ENCODE measurements around the gene PHC2.

PHC2 gene

GRCh38 chr1:33393991-33394390, 36.9 kb downstream of the PHC2 start:
- no peak for FAIRE-seq
- DNase-seq (ENCODE audit: insufficient read length, low spot score) = no peak
- TF ChIP-seq POLR2AphosphoS5 (IDR thresholded peaks at IDR 0.05; ENCODE audit: low read depth, low read length) (no peak), POU2F2 (IDR thresholded peaks at IDR 0.05; ENCODE audit: low read depth, low read length) (no peak), TAF1 (IDR thresholded peaks at IDR 0.05; ENCODE audit: low read depth, low read length) (no peak), PAX5 (IDR thresholded peaks at IDR 0.05; ENCODE audit: insufficient read depth, low read length, severe bottlenecking) (no peak), POLR2A (IDR thresholded peaks at IDR 0.05; ENCODE audit: low read depth, low read length) (no peak), SPI1 (IDR thresholded peaks at IDR 0.05; ENCODE audit: low read depth, low read length) (no peak)

GRCh38 chr1:33393524-33393923, 37.4 kb downstream of the PHC2 start:
- DNase-seq (ENCODE audit: insufficient read length, low spot score) = no peak
- TF ChIP-seq PAX5 (IDR thresholded peaks at IDR 0.05; ENCODE audit: insufficient read depth, low read length, severe bottlenecking) (no peak), SPI1 (IDR thresholded peaks at IDR 0.05; ENCODE audit: low read depth, low read length) (no peak), POLR2AphosphoS5 (IDR thresholded peaks at IDR 0.05; ENCODE audit: low read depth, low read length) (no peak), TAF1 (IDR thresholded peaks at IDR 0.05; ENCODE audit: low read depth, low read length) (no peak), POU2F2 (IDR thresholded peaks at IDR 0.05; ENCODE audit: low read depth, low read length) (no peak), POLR2A (IDR thresholded peaks at IDR 0.05; ENCODE audit: low read depth, low read length) (no peak)
- FAIRE-seq = no peak

GRCh38 chr1:33392639-33393038, 38.3 kb downstream of the PHC2 start:
- DNase-seq (ENCODE audit: insufficient read length, low spot score) (no peak), FAIRE-seq (no peak)
- TF ChIP-seq POLR2A (IDR thresholded peaks at IDR 0.05; ENCODE audit: low read depth, low read length) (no peak), PAX5 (IDR thresholded peaks at IDR 0.05; ENCODE audit: insufficient read depth, low read length, severe bottlenecking) (no peak), POU2F2 (IDR thresholded peaks at IDR 0.05; ENCODE audit: low read depth, low read length) (no peak), TAF1 (IDR thresholded peaks at IDR 0.05; ENCODE audit: low read depth, low read length) (no peak), SPI1 (IDR thresholded peaks at IDR 0.05; ENCODE audit: low read depth, low read length) (no peak), POLR2AphosphoS5 (IDR thresholded peaks at IDR 0.05; ENCODE audit: low read depth, low read length) (no peak)

GRCh38 chr1:33392206-33392605, 38.7 kb downstream of the PHC2 start:
- DNase-seq (ENCODE audit: insufficient read length, low spot score) (no peak), FAIRE-seq (no peak)
- no peak for TF ChIP-seq TAF1 (IDR thresholded peaks at IDR 0.05; ENCODE audit: low read depth, low read length)
- TF ChIP-seq POLR2AphosphoS5 (IDR thresholded peaks at IDR 0.05; ENCODE audit: low read depth, low read length) = no peak
- no peak for TF ChIP-seq POLR2A (IDR thresholded peaks at IDR 0.05; ENCODE audit: low read depth, low read length)
- no peak for TF ChIP-seq POU2F2 (IDR thresholded peaks at IDR 0.05; ENCODE audit: low read depth, low read length)
- no peak for TF ChIP-seq PAX5 (IDR thresholded peaks at IDR 0.05; ENCODE audit: insufficient read depth, low read length, severe bottlenecking)
- no peak for TF ChIP-seq SPI1 (IDR thresholded peaks at IDR 0.05; ENCODE audit: low read depth, low read length)

GRCh38 chr1:33391343-33392078, 39.4 kb downstream of the PHC2 start:
- TF ChIP-seq TAF1 (IDR thresholded peaks at IDR 0.05; ENCODE audit: low read depth, low read length) (no peak), PAX5 (IDR thresholded peaks at IDR 0.05; ENCODE audit: insufficient read depth, low read length, severe bottlenecking) (no peak), SPI1 (IDR thresholded peaks at IDR 0.05; ENCODE audit: low read depth, low read length) (no peak), POLR2A (IDR thresholded peaks at IDR 0.05; ENCODE audit: low read depth, low read length) (no peak)
- FAIRE-seq (no peak), DNase-seq (ENCODE audit: insufficient read length, low spot score) (no peak)

- no peak for FAIRE-seq
- DNase-seq (ENCODE audit: insufficient read length, low spot score) = no peak
- TF ChIP-seq POLR2AphosphoS5 (IDR thresholded peaks at IDR 0.05; ENCODE audit: low read depth, low read length) (no peak), TAF1 (IDR thresholded peaks at IDR 0.05; ENCODE audit: low read depth, low read length) (no peak), POU2F2 (IDR thresholded peaks at IDR 0.05; ENCODE audit: low read depth, low read length) (no peak), POLR2A (IDR thresholded peaks at IDR 0.05; ENCODE audit: low read depth, low read length) (no peak), SPI1 (IDR thresholded peaks at IDR 0.05; ENCODE audit: low read depth, low read length) (no peak), PAX5 (IDR thresholded peaks at IDR 0.05; ENCODE audit: insufficient read depth, low read length, severe bottlenecking) (no peak)
Measured at GRCh38 chr1:33390542-33390941, 40.4 kb downstream of the PHC2 start.

GRCh38 chr1:33388805-33389771, 41.8 kb downstream of the PHC2 start:
- no peak for FAIRE-seq

GRCh38 chr1:33387625-33388024, 43.3 kb downstream of the PHC2 start:
- no peak for DNase-seq (ENCODE audit: insufficient read length, low spot score)
- TF ChIP-seq SPI1 (IDR thresholded peaks at IDR 0.05; ENCODE audit: low read depth, low read length) = no peak
- TF ChIP-seq POLR2A (IDR thresholded peaks at IDR 0.05; ENCODE audit: low read depth, low read length) = no peak
- no peak for TF ChIP-seq POU2F2 (IDR thresholded peaks at IDR 0.05; ENCODE audit: low read depth, low read length)
- no peak for TF ChIP-seq TAF1 (IDR thresholded peaks at IDR 0.05; ENCODE audit: low read depth, low read length)
- no peak for TF ChIP-seq PAX5 (IDR thresholded peaks at IDR 0.05; ENCODE audit: insufficient read depth, low read length, severe bottlenecking)
- TF ChIP-seq POLR2AphosphoS5 (IDR thresholded peaks at IDR 0.05; ENCODE audit: low read depth, low read length) = no peak
- FAIRE-seq = no peak

More at GRCh38 chr1:33388805-33389771, 41.8 kb downstream of the PHC2 start:
- DNase-seq (ENCODE audit: insufficient read length, low spot score) = no peak
- no peak for TF ChIP-seq POLR2AphosphoS5 (IDR thresholded peaks at IDR 0.05; ENCODE audit: low read depth, low read length)

- FAIRE-seq (no peak), DNase-seq (ENCODE audit: insufficient read length, low spot score) (no peak)
- TF ChIP-seq POU2F2 (IDR thresholded peaks at IDR 0.05; ENCODE audit: low read depth, low read length) (no peak), PAX5 (IDR thresholded peaks at IDR 0.05; ENCODE audit: insufficient read depth, low read length, severe bottlenecking) (no peak), POLR2AphosphoS5 (IDR thresholded peaks at IDR 0.05; ENCODE audit: low read depth, low read length) (no peak), SPI1 (IDR thresholded peaks at IDR 0.05; ENCODE audit: low read depth, low read length) (no peak), POLR2A (IDR thresholded peaks at IDR 0.05; ENCODE audit: low read depth, low read length) (no peak), TAF1 (IDR thresholded peaks at IDR 0.05; ENCODE audit: low read depth, low read length) (no peak)
Measured at GRCh38 chr1:33385251-33385650, 45.6 kb downstream of the PHC2 start.
